Neural progenitor cell (in vitro differentiated cells): ENCODE data around the gene ANO1. TPM values are rescaled to one million over a fixed set of nuclear protein-coding genes. Genes with fewer than 3 reads are reported as not detected.

Experiments used
- DNase-seq: peaks from one replicate; pipeline ENCODE4 v3.0.0-alpha.2; 2016; ENCODE audit warnings: low spot score
- H2AFZ ChIP-seq: fragments of 200-600 bp; sonication (generic); replicated peaks from 2 replicates; pipeline ENCODE4 v1.6.1; 2016; ENCODE audit warnings: antibody characterized with exemption
- H3F3A ChIP-seq: fragments of 200-600 bp; sonication (generic); 2 replicates; pipeline ENCODE4 v1.6.1; 2016; ENCODE audit warnings: antibody characterized with exemption, low read depth
- H3K27ac ChIP-seq: fragments of 200-600 bp; sonication (generic); 2 replicates; pipeline ENCODE4 v1.5.1; 2016; ENCODE audit warnings: mild to moderate bottlenecking
- H3K27me3 ChIP-seq: fragments of 200-600 bp; sonication (generic); 2 replicates; pipeline ENCODE4 v1.6.1; 2016; ENCODE audit warnings: mild to moderate bottlenecking, moderate library complexity
- H3K36me3 ChIP-seq: fragments of 200-600 bp; sonication (generic); 2 replicates; pipeline ENCODE4 v1.5.1; 2016
- H3K4me1 ChIP-seq: fragments of 200-600 bp; sonication (generic); 2 replicates; pipeline ENCODE4 v1.6.1; 2016; ENCODE audit warnings: mixed run types
- H3K4me2 ChIP-seq: fragments of 200-600 bp; sonication (generic); 2 replicates; pipeline ENCODE4 v1.6.1; 2016
- H3K4me3 ChIP-seq: fragments of 200-600 bp; sonication (generic); 2 replicates; pipeline ENCODE4 v1.5.1; 2016
- H3K79me2 ChIP-seq: fragments of 200-600 bp; sonication (generic); 2 replicates; pipeline ENCODE4 v1.6.1; 2016; ENCODE audit warnings: low read depth
- H3K9ac ChIP-seq: fragments of 200-600 bp; sonication (generic); 2 replicates; pipeline ENCODE4 v1.6.1; 2016
- H3K9me3 ChIP-seq: fragments of 200-600 bp; sonication (generic); 2 replicates; pipeline ENCODE4 v1.5.1; 2016; ENCODE audit warnings: low read depth
- H4K20me1 ChIP-seq: fragments of 200-600 bp; sonication (generic); 2 replicates; pipeline ENCODE4 v1.6.1; 2016; ENCODE audit warnings: low read depth
- H3K27ac Mint-ChIP-seq: 3 replicates; pipeline ENCODE4 v1.8.0; 2021; ENCODE audit warnings: mixed read lengths
- H3K27me3 Mint-ChIP-seq: 2 replicates; pipeline ENCODE4 v1.8.0; 2022; ENCODE audit warnings: low read depth, mild to moderate bottlenecking, inconsistent platforms, moderate library complexity, mixed read lengths; ENCODE audit not compliant: insufficient read depth
- H3K36me3 Mint-ChIP-seq: 3 replicates; pipeline ENCODE4 v1.8.0; 2021; ENCODE audit warnings: mixed read lengths
- H3K4me1 Mint-ChIP-seq: 3 replicates; pipeline ENCODE4 v1.8.0; 2021; ENCODE audit warnings: mixed read lengths
- H3K4me3 Mint-ChIP-seq: 3 replicates; pipeline ENCODE4 v1.8.0; 2021; ENCODE audit warnings: mild to moderate bottlenecking, moderate library complexity, mixed read lengths
- H3K9me3 Mint-ChIP-seq: 3 replicates; pipeline ENCODE4 v1.8.0; 2020; ENCODE audit warnings: mixed read lengths
- CTCF ChIP-seq: fragments of 200-600 bp; sonication (generic); IDR thresholded peaks from 2 replicates; pipeline ENCODE4 v1.5.1; 2017; ENCODE audit warnings: antibody characterized with exemption, mild to moderate bottlenecking
- EZH2 ChIP-seq: fragments of 200-600 bp; sonication (generic); IDR thresholded peaks from 2 replicates; pipeline ENCODE4 v1.6.1; 2017; ENCODE audit warnings: antibody characterized with exemption, mild to moderate bottlenecking, moderate library complexity
- EZH2phosphoT487 ChIP-seq: fragments of 200-600 bp; sonication (generic); IDR thresholded peaks from 2 replicates; pipeline ENCODE4 v1.6.1; 2017; ENCODE audit warnings: antibody characterized with exemption
- total RNA-seq: library from RNA; depleted of rRNA; stranded (reverse); fragments of >200 nt; gene quantifications from 2 replicates; pipeline ENCODE4 v1.2.3, GENCODE V29; 2015; ENCODE audit warnings: low replicate concordance

Gene ANO1
- total RNA-seq, 1 donor from 2014 or later: not detected

GRCh38 chr11:70123711-70124110 lies 45.6 kb downstream of the ANO1 start:
- H3K27ac ChIP-seq: no peak overlapping the region
- no peak overlapping the region for H2AFZ ChIP-seq
- Mint-ChIP-seq H3K36me3 (no peaks in the 10 kb centered on the region), H3K4me1 (peaks cover 41% of the 10 kb centered on the region), H3K9me3 (peaks cover 7% of the 10 kb centered on the region), H3K27me3 (peaks cover 32% of the 10 kb centered on the region), H3K27ac (no peak overlapping the region), H3K4me3 (no peak overlapping the region)
- peaks cover 6% of the 10 kb centered on the region for H3K4me1 ChIP-seq
- H3F3A ChIP-seq: peaks cover 13% of the 10 kb centered on the region
- H3K4me3 ChIP-seq: no peak overlapping the region
- no peak for DNase-seq
- H3K27me3 ChIP-seq: peaks cover 32% of the 10 kb centered on the region
- no peak for TF ChIP-seq EZH2phosphoT487
- no peak for TF ChIP-seq CTCF
- TF ChIP-seq EZH2: no peak
- no peaks in the 10 kb centered on the region for H3K79me2 ChIP-seq
- no peaks in the 10 kb centered on the region for H3K36me3 ChIP-seq
- no peaks in the 10 kb centered on the region for H3K9me3 ChIP-seq
- H4K20me1 ChIP-seq: no peaks in the 10 kb centered on the region
- no peak overlapping the region for H3K9ac ChIP-seq
- no peak overlapping the region for H3K4me2 ChIP-seq

GRCh38 chr11:70124321-70125000 lies 46.3 kb downstream of the ANO1 start:
- no peak for DNase-seq
- Histone ChIP-seq H3K4me2 (no peak overlapping the region), H3K79me2 (no peaks in the 10 kb centered on the region), H3K4me3 (no peak overlapping the region), H3K27me3 (peaks cover 40% of the 10 kb centered on the region), H3K4me1 (peaks cover 9% of the 10 kb centered on the region), H3F3A (peaks cover 15% of the 10 kb centered on the region), H3K27ac (no peak overlapping the region), H3K9ac (no peak overlapping the region), H3K36me3 (no peaks in the 10 kb centered on the region), H4K20me1 (no peaks in the 10 kb centered on the region), H3K9me3 (no peaks in the 10 kb centered on the region), H2AFZ (no peak overlapping the region)
- H3K4me1 Mint-ChIP-seq: peaks cover 49% of the 10 kb centered on the region
- H3K9me3 Mint-ChIP-seq: peaks cover 3% of the 10 kb centered on the region
- H3K36me3 Mint-ChIP-seq: no peaks in the 10 kb centered on the region
- H3K27ac Mint-ChIP-seq: peak overlapping the region; percentile 24
- no peak overlapping the region for H3K4me3 Mint-ChIP-seq
- no peak for TF ChIP-seq CTCF
- TF ChIP-seq EZH2: no peak
- no peak for TF ChIP-seq EZH2phosphoT487
- peaks cover 31% of the 10 kb centered on the region for H3K27me3 Mint-ChIP-seq

GRCh38 chr11:70126494-70126893 lies 48.4 kb downstream of the ANO1 start:
- TF ChIP-seq EZH2 (no peak), CTCF (no peak), EZH2phosphoT487 (no peak)
- H3F3A ChIP-seq: peaks cover 15% of the 10 kb centered on the region

More at GRCh38 chr11:70126494-70126893, 48.4 kb downstream of the ANO1 start:
- Mint-ChIP-seq H3K4me1 (peaks cover 49% of the 10 kb centered on the region), H3K27ac (peak overlapping the region; percentile 4), H3K27me3 (peaks cover 24% of the 10 kb centered on the region), H3K36me3 (no peaks in the 10 kb centered on the region), H3K4me3 (peak overlapping the region; percentile 23), H3K9me3 (no peaks in the 10 kb centered on the region)
- H3K27ac ChIP-seq: no peak overlapping the region
- H3K4me1 ChIP-seq: peaks cover 9% of the 10 kb centered on the region
- H3K9me3 ChIP-seq: no peaks in the 10 kb centered on the region
- no peaks in the 10 kb centered on the region for H3K36me3 ChIP-seq
- H3K4me3 ChIP-seq: no peak overlapping the region
- H3K9ac ChIP-seq: no peak overlapping the region
- peaks cover 56% of the 10 kb centered on the region for H3K27me3 ChIP-seq
- H4K20me1 ChIP-seq: no peaks in the 10 kb centered on the region
- H2AFZ ChIP-seq: no peak overlapping the region
- no peak for DNase-seq
- H3K79me2 ChIP-seq: no peaks in the 10 kb centered on the region
- no peak overlapping the region for H3K4me2 ChIP-seq
